HS-5 (cell line): ENCODE measurements around the gene TNFRSF13B.
"Not testable (repeated sequence)": the region's sequence is repeated elsewhere in the genome, so short reads cannot be mapped to it uniquely, and the experiment has no call there.

Source experiments
- DNase-seq: peaks from one replicate; pipeline ENCODE4 v3.0.0-alpha.2; 2012; ENCODE audit warnings: low read depth

Gene TNFRSF13B

GRCh38 chr17:17004997-17005614 lies 33.2 kb upstream of the TNFRSF13B start:
- DNase-seq = not testable (repeated sequence)

GRCh38 chr17:17004251-17004996 lies 32.5 kb upstream of the TNFRSF13B start:
- no peak for DNase-seq

GRCh38 chr17:17002731-17003715 lies 31.1 kb upstream of the TNFRSF13B start:
- DNase-seq = not testable (repeated sequence)

GRCh38 chr17:17001874-17002520 lies 30.1 kb upstream of the TNFRSF13B start:
- DNase-seq = peak; percentile 22

- no peak for DNase-seq
Measured at GRCh38 chr17:17001076-17001777, 29.3 kb upstream of the TNFRSF13B start.

- no peak for DNase-seq
Measured at GRCh38 chr17:16999931-17000625, 28.2 kb upstream of the TNFRSF13B start.

- no peak for DNase-seq
Measured at GRCh38 chr17:16997514-16998429, 25.9 kb upstream of the TNFRSF13B start.

- DNase-seq = not testable (repeated sequence)
Measured at GRCh38 chr17:16996726-16997125, 24.8 kb upstream of the TNFRSF13B start.

- no peak for DNase-seq
Measured at GRCh38 chr17:16995930-16996329, 24.0 kb upstream of the TNFRSF13B start.

GRCh38 chr17:16994631-16995030 lies 22.7 kb upstream of the TNFRSF13B start:
- no peak for DNase-seq

GRCh38 chr17:16991349-16992009 lies 19.6 kb upstream of the TNFRSF13B start:
- no peak for DNase-seq

GRCh38 chr17:16989953-16990860 lies 18.3 kb upstream of the TNFRSF13B start:
- DNase-seq = no peak

GRCh38 chr17:16989230-16989952 lies 17.5 kb upstream of the TNFRSF13B start:
- DNase-seq = no peak

- no peak for DNase-seq
Measured at GRCh38 chr17:16988749-16989229, 16.9 kb upstream of the TNFRSF13B start.

GRCh38 chr17:16987830-16988601 lies 16.1 kb upstream of the TNFRSF13B start:
- DNase-seq = peak; percentile 57
